ENCODE results near the gene CCNY. TPM values are rescaled to one million over a fixed set of nuclear protein-coding genes. Genes with fewer than 3 reads are reported as not detected.

CCNY gene
- total RNA-seq, 1 experiment from 2014 or later: 53.3 TPM

DNA sequence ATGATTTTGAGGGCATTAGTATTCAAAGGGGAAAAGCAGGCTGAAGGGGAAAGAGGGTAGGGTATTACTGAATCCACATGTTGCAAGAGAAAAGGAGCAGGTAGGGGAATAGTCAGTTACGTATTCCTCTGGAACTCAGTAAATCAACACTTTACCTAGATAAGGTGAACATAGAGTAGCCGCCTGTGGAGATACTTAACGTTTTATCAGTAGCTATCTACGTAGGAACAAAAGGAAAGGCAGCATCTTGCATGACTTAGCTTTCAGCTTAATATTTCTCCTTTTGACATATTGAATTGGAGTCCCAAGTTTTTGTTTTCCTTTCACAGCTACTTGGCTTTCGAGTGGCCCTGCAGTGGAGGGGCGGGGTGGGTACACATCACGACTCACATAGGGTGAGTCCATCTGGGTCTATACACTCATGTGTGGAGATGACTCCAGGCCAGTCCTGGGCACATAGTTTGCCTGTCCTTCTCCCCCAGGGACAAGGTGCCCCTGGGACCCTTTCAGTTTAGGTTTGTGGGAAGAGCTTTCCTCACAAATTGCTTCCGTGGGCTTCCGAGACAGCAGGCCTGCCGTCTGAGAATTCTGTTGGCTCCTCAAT is 48.1 kb downstream of the CCNY start:
- Mint-ChIP-seq H3K27ac (no peak overlapping the region), H3K9me3 (peaks cover 18% of the 10 kb centered on the region), H3K4me1 (peaks cover 58% of the 10 kb centered on the region), H3K27me3 (ENCODE audit: low read depth) (no peaks in the 10 kb centered on the region), H3K4me3 (no peak overlapping the region), H3K36me3 (peaks cover 11% of the 10 kb centered on the region; the same call in 1 of the 2 replicates)
- ATAC-seq (peak; percentile 39; the same call in 1 of the 2 replicates), DNase-seq (ENCODE audit: low spot score) (no peak)
- ChIA-PET CTCF (interaction anchor here (1.6 kb wide), 1 partner anchor 179 kb away, joined by 3 read pairs; no protein-coding TSS in a partner anchor), POLR2A (no interaction called here)
- TF ChIP-seq FOXK1 (CRISPR knock-in tag; IDR thresholded peaks at IDR 0.05) (no peak), ETV6 (CRISPR knock-in tag; IDR thresholded peaks at IDR 0.05) (no peak), SMAD3 (CRISPR knock-in tag; IDR thresholded peaks at IDR 0.05; ENCODE audit: borderline replicate concordance) (no peak), GABPB1 (CRISPR knock-in tag; IDR thresholded peaks at IDR 0.05) (no peak), TP53 (CRISPR knock-in tag; IDR thresholded peaks at IDR 0.05) (no peak), PRRX2 (CRISPR knock-in tag; IDR thresholded peaks at IDR 0.05) (no peak), TCF7 (CRISPR knock-in tag; IDR thresholded peaks at IDR 0.05; ENCODE audit: low read depth) (no peak), ZBTB21 (CRISPR knock-in tag; IDR thresholded peaks at IDR 0.05; ENCODE audit: borderline replicate concordance) (no peak), MYBL2 (CRISPR knock-in tag; IDR thresholded peaks at IDR 0.05) (no peak), ZNF423 (CRISPR knock-in tag; IDR thresholded peaks at IDR 0.05) (no peak), NFYB (CRISPR knock-in tag; conservative IDR thresholded peaks at IDR 0.05; ENCODE audit: low read depth) (no peak), ZNF219 (CRISPR knock-in tag; IDR thresholded peaks at IDR 0.05; ENCODE audit: borderline replicate concordance) (no peak), SMAD4 (CRISPR knock-in tag; IDR thresholded peaks at IDR 0.05) (no peak), ZNF671 (CRISPR knock-in tag; IDR thresholded peaks at IDR 0.05) (no peak)
- TF ChIP-seq, protein P1, sequence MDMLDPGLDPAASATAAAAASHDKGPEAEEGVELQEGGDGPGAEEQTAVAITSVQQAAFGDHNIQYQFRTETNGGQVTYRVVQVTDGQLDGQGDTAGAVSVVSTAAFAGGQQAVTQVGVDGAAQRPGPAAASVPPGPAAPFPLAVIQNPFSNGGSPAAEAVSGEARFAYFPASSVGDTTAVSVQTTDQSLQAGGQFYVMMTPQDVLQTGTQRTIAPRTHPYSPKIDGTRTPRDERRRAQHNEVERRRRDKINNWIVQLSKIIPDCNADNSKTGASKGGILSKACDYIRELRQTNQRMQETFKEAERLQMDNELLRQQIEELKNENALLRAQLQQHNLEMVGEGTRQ (CRISPR knock-in tag; IDR thresholded peaks at IDR 0.05): no peak
- TF ChIP-seq, protein P2, sequence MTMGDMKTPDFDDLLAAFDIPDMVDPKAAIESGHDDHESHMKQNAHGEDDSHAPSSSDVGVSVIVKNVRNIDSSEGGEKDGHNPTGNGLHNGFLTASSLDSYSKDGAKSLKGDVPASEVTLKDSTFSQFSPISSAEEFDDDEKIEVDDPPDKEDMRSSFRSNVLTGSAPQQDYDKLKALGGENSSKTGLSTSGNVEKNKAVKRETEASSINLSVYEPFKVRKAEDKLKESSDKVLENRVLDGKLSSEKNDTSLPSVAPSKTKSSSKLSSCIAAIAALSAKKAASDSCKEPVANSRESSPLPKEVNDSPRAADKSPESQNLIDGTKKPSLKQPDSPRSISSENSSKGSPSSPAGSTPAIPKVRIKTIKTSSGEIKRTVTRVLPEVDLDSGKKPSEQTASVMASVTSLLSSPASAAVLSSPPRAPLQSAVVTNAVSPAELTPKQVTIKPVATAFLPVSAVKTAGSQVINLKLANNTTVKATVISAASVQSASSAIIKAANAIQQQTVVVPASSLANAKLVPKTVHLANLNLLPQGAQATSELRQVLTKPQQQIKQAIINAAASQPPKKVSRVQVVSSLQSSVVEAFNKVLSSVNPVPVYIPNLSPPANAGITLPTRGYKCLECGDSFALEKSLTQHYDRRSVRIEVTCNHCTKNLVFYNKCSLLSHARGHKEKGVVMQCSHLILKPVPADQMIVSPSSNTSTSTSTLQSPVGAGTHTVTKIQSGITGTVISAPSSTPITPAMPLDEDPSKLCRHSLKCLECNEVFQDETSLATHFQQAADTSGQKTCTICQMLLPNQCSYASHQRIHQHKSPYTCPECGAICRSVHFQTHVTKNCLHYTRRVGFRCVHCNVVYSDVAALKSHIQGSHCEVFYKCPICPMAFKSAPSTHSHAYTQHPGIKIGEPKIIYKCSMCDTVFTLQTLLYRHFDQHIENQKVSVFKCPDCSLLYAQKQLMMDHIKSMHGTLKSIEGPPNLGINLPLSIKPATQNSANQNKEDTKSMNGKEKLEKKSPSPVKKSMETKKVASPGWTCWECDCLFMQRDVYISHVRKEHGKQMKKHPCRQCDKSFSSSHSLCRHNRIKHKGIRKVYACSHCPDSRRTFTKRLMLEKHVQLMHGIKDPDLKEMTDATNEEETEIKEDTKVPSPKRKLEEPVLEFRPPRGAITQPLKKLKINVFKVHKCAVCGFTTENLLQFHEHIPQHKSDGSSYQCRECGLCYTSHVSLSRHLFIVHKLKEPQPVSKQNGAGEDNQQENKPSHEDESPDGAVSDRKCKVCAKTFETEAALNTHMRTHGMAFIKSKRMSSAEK (CRISPR knock-in tag; IDR thresholded peaks at IDR 0.05; ENCODE audit: borderline replicate concordance): no peak
- TF ChIP-seq, protein P3, sequence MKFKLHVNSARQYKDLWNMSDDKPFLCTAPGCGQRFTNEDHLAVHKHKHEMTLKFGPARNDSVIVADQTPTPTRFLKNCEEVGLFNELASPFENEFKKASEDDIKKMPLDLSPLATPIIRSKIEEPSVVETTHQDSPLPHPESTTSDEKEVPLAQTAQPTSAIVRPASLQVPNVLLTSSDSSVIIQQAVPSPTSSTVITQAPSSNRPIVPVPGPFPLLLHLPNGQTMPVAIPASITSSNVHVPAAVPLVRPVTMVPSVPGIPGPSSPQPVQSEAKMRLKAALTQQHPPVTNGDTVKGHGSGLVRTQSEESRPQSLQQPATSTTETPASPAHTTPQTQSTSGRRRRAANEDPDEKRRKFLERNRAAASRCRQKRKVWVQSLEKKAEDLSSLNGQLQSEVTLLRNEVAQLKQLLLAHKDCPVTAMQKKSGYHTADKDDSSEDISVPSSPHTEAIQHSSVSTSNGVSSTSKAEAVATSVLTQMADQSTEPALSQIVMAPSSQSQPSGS (CRISPR knock-in tag; IDR thresholded peaks at IDR 0.05; ENCODE audit: borderline replicate concordance, low read depth): no peak
- TF ChIP-seq, protein P4, sequence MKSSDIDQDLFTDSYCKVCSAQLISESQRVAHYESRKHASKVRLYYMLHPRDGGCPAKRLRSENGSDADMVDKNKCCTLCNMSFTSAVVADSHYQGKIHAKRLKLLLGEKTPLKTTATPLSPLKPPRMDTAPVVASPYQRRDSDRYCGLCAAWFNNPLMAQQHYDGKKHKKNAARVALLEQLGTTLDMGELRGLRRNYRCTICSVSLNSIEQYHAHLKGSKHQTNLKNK (CRISPR knock-in tag; IDR thresholded peaks at IDR 0.05): no peak
- TF ChIP-seq, protein P5, sequence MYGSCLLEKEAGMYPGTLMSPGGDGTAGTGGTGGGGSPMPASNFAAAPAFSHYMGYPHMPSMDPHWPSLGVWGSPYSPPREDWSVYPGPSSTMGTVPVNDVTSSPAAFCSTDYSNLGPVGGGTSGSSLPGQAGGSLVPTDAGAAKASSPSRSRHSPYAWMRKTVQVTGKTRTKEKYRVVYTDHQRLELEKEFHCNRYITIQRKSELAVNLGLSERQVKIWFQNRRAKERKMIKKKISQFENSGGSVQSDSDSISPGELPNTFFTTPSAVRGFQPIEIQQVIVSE (CRISPR knock-in tag; IDR thresholded peaks at IDR 0.05; ENCODE audit: borderline replicate concordance): no peak
- TF ChIP-seq, protein P6, sequence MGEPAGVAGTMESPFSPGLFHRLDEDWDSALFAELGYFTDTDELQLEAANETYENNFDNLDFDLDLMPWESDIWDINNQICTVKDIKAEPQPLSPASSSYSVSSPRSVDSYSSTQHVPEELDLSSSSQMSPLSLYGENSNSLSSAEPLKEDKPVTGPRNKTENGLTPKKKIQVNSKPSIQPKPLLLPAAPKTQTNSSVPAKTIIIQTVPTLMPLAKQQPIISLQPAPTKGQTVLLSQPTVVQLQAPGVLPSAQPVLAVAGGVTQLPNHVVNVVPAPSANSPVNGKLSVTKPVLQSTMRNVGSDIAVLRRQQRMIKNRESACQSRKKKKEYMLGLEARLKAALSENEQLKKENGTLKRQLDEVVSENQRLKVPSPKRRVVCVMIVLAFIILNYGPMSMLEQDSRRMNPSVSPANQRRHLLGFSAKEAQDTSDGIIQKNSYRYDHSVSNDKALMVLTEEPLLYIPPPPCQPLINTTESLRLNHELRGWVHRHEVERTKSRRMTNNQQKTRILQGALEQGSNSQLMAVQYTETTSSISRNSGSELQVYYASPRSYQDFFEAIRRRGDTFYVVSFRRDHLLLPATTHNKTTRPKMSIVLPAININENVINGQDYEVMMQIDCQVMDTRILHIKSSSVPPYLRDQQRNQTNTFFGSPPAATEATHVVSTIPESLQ (CRISPR knock-in tag; IDR thresholded peaks at IDR 0.05): no peak

All from WTC11 (cell line).